IMR-90 (cell line): Measurements from ENCODE around the gene FBXL7. TPM values are rescaled to one million over a fixed set of nuclear protein-coding genes. Genes with fewer than 3 reads are reported as not detected.

Source experiments
- ATAC-seq: fragments of 200-7000 bp; cut with Tn5 transposase; 2 replicates; pipeline ENCODE4 v1.9.1; 2020; ENCODE audit warnings: low read depth, mild to moderate bottlenecking, moderate library complexity
- BruUV-seq: library from RNA; stranded (reverse); fragments of 400-500 nt; replicated peaks from 2 replicates; lab custom pipeline; 2021; lab: Mats Ljungman, UMichigan
- CTCF ChIA-PET: fragments of 300-600 bp; formaldehyde crosslinking; extraction: SDS; loops from one replicate; lab custom pipeline; 2021; ENCODE audit warnings: antibody characterized with exemption; lab: Yijun Ruan, JAX
- POLR2A ChIA-PET: fragments of 300-600 bp; sonication (Branson Sonifier 250); formaldehyde crosslinking; loops from one replicate; lab custom pipeline; 2022; ENCODE audit warnings: antibody characterized with exemption; ENCODE audit not compliant: unreplicated experiment; lab: Charles Lee
- DNase-seq: peaks from one replicate; pipeline ENCODE4 v3.0.0; 2013
- H2AFZ ChIP-seq: replicated peaks from 2 replicates; pipeline ENCODE3; 2013; ENCODE audit warnings: low read length, mild to moderate bottlenecking; ENCODE audit not compliant: poor library complexity
- H2AK5ac ChIP-seq: 2 replicates; pipeline ENCODE4 v1.6.1; 2013; ENCODE audit warnings: low read depth, low read length, inconsistent platforms
- H2AK9ac ChIP-seq: replicated peaks from 2 replicates; pipeline ENCODE3; 2013; ENCODE audit warnings: mild to moderate bottlenecking, low read depth, low read length, moderate library complexity; ENCODE audit not compliant: poor library complexity
- H2BK120ac ChIP-seq: 2 replicates; pipeline ENCODE4 v1.6.1; 2013; ENCODE audit warnings: low read depth, low read length, inconsistent platforms
- H2BK15ac ChIP-seq: 3 replicates; pipeline ENCODE4 v1.6.1; 2013; ENCODE audit warnings: low read depth, low read length, inconsistent platforms
- H2BK20ac ChIP-seq: 2 replicates; pipeline ENCODE4 v1.6.1; 2013; ENCODE audit warnings: low read depth, mild to moderate bottlenecking, inconsistent platforms, low read length, moderate library complexity
- H2BK5ac ChIP-seq: 2 replicates; pipeline ENCODE4 v1.6.1; 2013; ENCODE audit warnings: mild to moderate bottlenecking, low read depth, low read length, inconsistent platforms; ENCODE audit not compliant: poor library complexity, severe bottlenecking
- H3K14ac ChIP-seq: replicated peaks from 2 replicates; pipeline ENCODE4 v1.6.1; 2013; ENCODE audit warnings: low read depth, low read length, inconsistent platforms
- H3K18ac ChIP-seq: 2 replicates; pipeline ENCODE4 v1.6.1; 2013; ENCODE audit warnings: low read depth, low read length, control low read depth
- H3K23ac ChIP-seq: 2 replicates; pipeline ENCODE4 v1.6.1; 2013; ENCODE audit warnings: low read depth, low read length, inconsistent platforms
- H3K27ac ChIP-seq: 2 replicates; pipeline ENCODE4 v1.5.1; 2013; ENCODE audit warnings: mild to moderate bottlenecking, control low read depth, low read length; ENCODE audit not compliant: insufficient read depth
- H3K27me3 ChIP-seq: 2 replicates; pipeline ENCODE4 v1.6.1; 2013; ENCODE audit warnings: low read length; ENCODE audit not compliant: control insufficient read depth, insufficient read depth
- H3K36me3 ChIP-seq: 2 replicates; pipeline ENCODE4 v1.6.1; 2013; ENCODE audit warnings: low read length, mixed read lengths; ENCODE audit not compliant: control insufficient read depth, insufficient read depth
- H3K4ac ChIP-seq: 2 replicates; pipeline ENCODE4 v1.6.1; 2013; ENCODE audit warnings: low read depth, low read length, inconsistent platforms
- H3K4me1 ChIP-seq: 2 replicates; pipeline ENCODE4 v1.6.1; 2013; ENCODE audit warnings: low read length, mixed read lengths; ENCODE audit not compliant: control insufficient read depth, insufficient read depth
- H3K4me2 ChIP-seq: 2 replicates; pipeline ENCODE4 v1.6.1; 2013; ENCODE audit warnings: low read depth, mild to moderate bottlenecking, control low read depth, low read length, moderate library complexity
- H3K4me3 ChIP-seq: 2 replicates; pipeline ENCODE4 v1.5.1; 2013; ENCODE audit warnings: low read depth, mild to moderate bottlenecking, control low read depth, low read length, moderate library complexity; ENCODE audit not compliant: insufficient read depth
- H3K56ac ChIP-seq: 2 replicates; pipeline ENCODE4 v1.6.1; 2013; ENCODE audit warnings: low read length, inconsistent platforms; ENCODE audit not compliant: insufficient read depth; ENCODE audit errors: extremely low read depth
- H3K79me1 ChIP-seq, 2 experiments: 2 replicates each; pipeline ENCODE4 v1.6.1; 2013; ENCODE audit warnings: low read length in 2 of 2, inconsistent platforms in 1 of 2, low read depth in 1 of 2
- H3K9ac ChIP-seq: 2 replicates; pipeline ENCODE4 v1.6.1; 2013; ENCODE audit warnings: low read depth, low read length, control low read depth
- H3K9me1 ChIP-seq: 2 replicates; pipeline ENCODE4 v1.6.1; 2013; ENCODE audit warnings: low read length, inconsistent platforms; ENCODE audit not compliant: insufficient read depth
- H3K9me3 ChIP-seq: 2 replicates; pipeline ENCODE4 v1.6.1; 2013; ENCODE audit warnings: low read length; ENCODE audit not compliant: control insufficient read depth, insufficient read depth
- H4K20me1 ChIP-seq: 2 replicates; pipeline ENCODE4 v1.6.1; 2013; ENCODE audit warnings: low read length, inconsistent platforms; ENCODE audit not compliant: insufficient read depth
- H4K5ac ChIP-seq: 2 replicates; pipeline ENCODE4 v1.6.1; 2013; ENCODE audit warnings: mild to moderate bottlenecking, low read depth, low read length, control low read depth
- H4K8ac ChIP-seq, 2 experiments: 2 replicates each; pipeline ENCODE4 v1.6.1; 2013; ENCODE audit warnings: low read depth in 2 of 2, low read length in 2 of 2, control low read depth in 1 of 2, inconsistent platforms in 1 of 2
- H4K91ac ChIP-seq: 2 replicates; pipeline ENCODE4 v1.6.1; 2013; ENCODE audit warnings: low read depth, low read length, inconsistent platforms; ENCODE audit not compliant: insufficient read depth
- BHLHE40 ChIP-seq: fragments of 150-350 bp; IDR thresholded peaks from 2 replicates; pipeline ENCODE4 v1.6.1; 2016; ENCODE audit warnings: mild to moderate bottlenecking, low read depth, low read length
- MAFK ChIP-seq: IDR thresholded peaks from 2 replicates; pipeline ENCODE4 v1.6.1; 2012; ENCODE audit warnings: low read depth, low read length, improper control_type of control experiment
- MXI1 ChIP-seq: IDR thresholded peaks from 2 replicates; pipeline ENCODE4 v1.6.1; 2012; ENCODE audit warnings: low read depth, mild to moderate bottlenecking, low read length, moderate library complexity, borderline replicate concordance
- RAD21 ChIP-seq: IDR thresholded peaks from 2 replicates; pipeline ENCODE4 v1.6.1; 2012; ENCODE audit warnings: low read length, improper control_type of control experiment
- RCOR1 ChIP-seq: IDR thresholded peaks from 2 replicates; pipeline ENCODE4 v1.6.1; 2012; ENCODE audit warnings: mild to moderate bottlenecking, low read length, improper control_type of control experiment; ENCODE audit not compliant: insufficient replicate concordance
- SMC3 ChIP-seq: fragments of 150-350 bp; IDR thresholded peaks from 2 replicates; pipeline ENCODE4 v1.6.1; 2016; ENCODE audit warnings: low read depth, mild to moderate bottlenecking, antibody characterized with exemption, low read length, moderate library complexity
- whole genome bisulfite sequencing, 2 experiments: methylation state at CpG; one replicate each; pipeline versions ENCODE4 v1.1.5 to v1.1.7; 2013; ENCODE audit warnings: missing lambda C conversion rate in 2 of 2; ENCODE audit not compliant: insufficient read length in 1 of 2; ENCODE audit errors: extremely low coverage in 2 of 2; 5-methylcytosine and 5-hydroxymethylcytosine counted together
- dilution Hi-C: fragments of 300-500 bp; cut with HindIII; formaldehyde crosslinking; loops from one replicate; pipeline ENCODE4 v1.14.3; 2018; ENCODE audit warnings: low sequenced_read_pairs; ENCODE audit not compliant: unreplicated experiment
- in situ Hi-C: fragments of 300-500 bp; cut with MboI; formaldehyde crosslinking; loops from 3 replicates; pipeline ENCODE4 v1.14.3; 2019; ENCODE audit warnings: low sequenced_read_pairs, inconsistent platforms, mixed read lengths
- intact Hi-C: fragments of 100-400 bp; cut with micrococcal nuclease; formaldehyde crosslinking; loops from 2 replicates; pipeline ENCODE4 v1.10.0; 2022
- polyA plus RNA-seq, 3 experiments: library from polyadenylated mRNA; depleted of rRNA; stranded (reverse); fragments of >200 nt; gene quantifications; 2 replicates each; pipeline ENCODE4 v1.2.3, GENCODE V29; 2012; ENCODE audit warnings: low replicate concordance in 1 of 3
- total RNA-seq: library from RNA; depleted of rRNA; stranded (reverse); fragments of >200 nt; gene quantifications from 2 replicates; pipeline ENCODE4 v1.2.3, GENCODE V29; 2012
- TF ChIP-seq, protein P1 (sequence below): fragments of 150-350 bp; IDR thresholded peaks from 2 replicates; pipeline ENCODE4 v1.6.1; 2016; ENCODE audit warnings: low read depth, mild to moderate bottlenecking, low read length, moderate library complexity, borderline replicate concordance
- TF ChIP-seq, protein P2 (sequence below): fragments of 150-350 bp; IDR thresholded peaks from 2 replicates; pipeline ENCODE4 v1.6.1; 2017; ENCODE audit warnings: mild to moderate bottlenecking, antibody characterized with exemption, low read length, low read depth
- TF ChIP-seq, protein P3 (sequence below): conservative IDR thresholded peaks from 2 replicates; pipeline ENCODE4 v1.5.1; 2012; ENCODE audit warnings: mild to moderate bottlenecking, low read depth, low read length, improper control_type of control experiment

FBXL7 gene
- total and polyA plus RNA-seq, 2 of the 4 experiments (the other 2 are of a cell fraction), result 4.1 to 10.2 TPM

DNA sequence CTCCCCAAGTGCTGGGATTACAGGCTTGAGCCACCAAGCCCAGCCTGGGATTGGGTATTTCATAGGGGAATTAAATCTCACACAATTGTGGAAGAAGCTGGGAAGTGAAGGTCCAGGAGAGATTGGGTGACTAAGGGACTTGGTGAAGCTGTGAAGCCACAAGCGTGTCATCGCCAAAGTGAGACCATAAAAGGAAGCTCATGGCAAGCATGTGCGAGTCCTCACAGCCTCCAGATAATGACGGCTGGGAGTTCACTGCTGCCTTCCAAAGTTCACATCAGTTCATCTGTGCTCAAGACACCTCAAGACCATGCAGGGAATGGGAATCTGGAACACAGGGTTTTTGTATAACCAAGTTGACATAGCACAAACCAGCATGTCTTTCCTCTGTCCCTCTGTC lies 469.0 kb downstream of the FBXL7 start:
- Histone ChIP-seq H4K8ac (no peak overlapping the region), H2AFZ (no peak overlapping the region), H3K4ac (no peak overlapping the region), H2BK20ac (no peak overlapping the region), H3K56ac (no peak overlapping the region), H2AK9ac (no peak overlapping the region), H3K14ac (no peak overlapping the region), H3K79me1 (no peaks in the 10 kb centered on the region), H3K27me3 (no peaks in the 10 kb centered on the region; the same call in 1 of the 2 replicates), H2BK15ac (no peak overlapping the region), H3K36me3 (no peaks in the 10 kb centered on the region), H4K91ac (no peak overlapping the region), H3K4me3 (no peak overlapping the region), H3K9me3 (no peaks in the 10 kb centered on the region), H2BK120ac (no peak overlapping the region), H3K27ac (no peak overlapping the region), H3K9ac (no peak overlapping the region), H3K4me2 (no peak overlapping the region), H3K9me1 (no peaks in the 10 kb centered on the region), H3K4me1 (peaks cover 4% of the 10 kb centered on the region; the same call in 1 of the 2 replicates), H3K23ac (no peak overlapping the region), H3K18ac (no peak overlapping the region), H4K20me1 (no peaks in the 10 kb centered on the region), H4K5ac (no peak overlapping the region), H2AK5ac (no peak overlapping the region), H2BK5ac (no peak overlapping the region)
- WGBS, 2 experiments, result 100% methylated on average over 2 of the region's 4 CpGs; no CpG with 5 or more reads in 1 of the 2 experiments
- BruUV-seq, result no TSS peak
- TF ChIP-seq, protein P1, sequence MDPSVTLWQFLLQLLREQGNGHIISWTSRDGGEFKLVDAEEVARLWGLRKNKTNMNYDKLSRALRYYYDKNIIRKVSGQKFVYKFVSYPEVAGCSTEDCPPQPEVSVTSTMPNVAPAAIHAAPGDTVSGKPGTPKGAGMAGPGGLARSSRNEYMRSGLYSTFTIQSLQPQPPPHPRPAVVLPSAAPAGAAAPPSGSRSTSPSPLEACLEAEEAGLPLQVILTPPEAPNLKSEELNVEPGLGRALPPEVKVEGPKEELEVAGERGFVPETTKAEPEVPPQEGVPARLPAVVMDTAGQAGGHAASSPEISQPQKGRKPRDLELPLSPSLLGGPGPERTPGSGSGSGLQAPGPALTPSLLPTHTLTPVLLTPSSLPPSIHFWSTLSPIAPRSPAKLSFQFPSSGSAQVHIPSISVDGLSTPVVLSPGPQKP, result no peak
- TF ChIP-seq, protein P2, sequence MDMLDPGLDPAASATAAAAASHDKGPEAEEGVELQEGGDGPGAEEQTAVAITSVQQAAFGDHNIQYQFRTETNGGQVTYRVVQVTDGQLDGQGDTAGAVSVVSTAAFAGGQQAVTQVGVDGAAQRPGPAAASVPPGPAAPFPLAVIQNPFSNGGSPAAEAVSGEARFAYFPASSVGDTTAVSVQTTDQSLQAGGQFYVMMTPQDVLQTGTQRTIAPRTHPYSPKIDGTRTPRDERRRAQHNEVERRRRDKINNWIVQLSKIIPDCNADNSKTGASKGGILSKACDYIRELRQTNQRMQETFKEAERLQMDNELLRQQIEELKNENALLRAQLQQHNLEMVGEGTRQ, result no peak
- TF ChIP-seq MAFK (no peak), RAD21 (no peak), RCOR1 (no peak), SMC3 (no peak), MXI1 (no peak), BHLHE40 (no peak)
- TF ChIP-seq, protein P3, sequence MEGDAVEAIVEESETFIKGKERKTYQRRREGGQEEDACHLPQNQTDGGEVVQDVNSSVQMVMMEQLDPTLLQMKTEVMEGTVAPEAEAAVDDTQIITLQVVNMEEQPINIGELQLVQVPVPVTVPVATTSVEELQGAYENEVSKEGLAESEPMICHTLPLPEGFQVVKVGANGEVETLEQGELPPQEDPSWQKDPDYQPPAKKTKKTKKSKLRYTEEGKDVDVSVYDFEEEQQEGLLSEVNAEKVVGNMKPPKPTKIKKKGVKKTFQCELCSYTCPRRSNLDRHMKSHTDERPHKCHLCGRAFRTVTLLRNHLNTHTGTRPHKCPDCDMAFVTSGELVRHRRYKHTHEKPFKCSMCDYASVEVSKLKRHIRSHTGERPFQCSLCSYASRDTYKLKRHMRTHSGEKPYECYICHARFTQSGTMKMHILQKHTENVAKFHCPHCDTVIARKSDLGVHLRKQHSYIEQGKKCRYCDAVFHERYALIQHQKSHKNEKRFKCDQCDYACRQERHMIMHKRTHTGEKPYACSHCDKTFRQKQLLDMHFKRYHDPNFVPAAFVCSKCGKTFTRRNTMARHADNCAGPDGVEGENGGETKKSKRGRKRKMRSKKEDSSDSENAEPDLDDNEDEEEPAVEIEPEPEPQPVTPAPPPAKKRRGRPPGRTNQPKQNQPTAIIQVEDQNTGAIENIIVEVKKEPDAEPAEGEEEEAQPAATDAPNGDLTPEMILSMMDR, result no peak
- intact Hi-C loops, result no loop called here
- ChIA-PET POLR2A (no interaction called here), CTCF (no interaction called here)
- in situ Hi-C loops, result no loop called here
- dilution Hi-C loops, result no loop called here
- no peak for DNase-seq
- ATAC-seq, result no peak
